ENCODE measurements around the gene CABP5.

- TF ChIP-seq, protein P1, sequence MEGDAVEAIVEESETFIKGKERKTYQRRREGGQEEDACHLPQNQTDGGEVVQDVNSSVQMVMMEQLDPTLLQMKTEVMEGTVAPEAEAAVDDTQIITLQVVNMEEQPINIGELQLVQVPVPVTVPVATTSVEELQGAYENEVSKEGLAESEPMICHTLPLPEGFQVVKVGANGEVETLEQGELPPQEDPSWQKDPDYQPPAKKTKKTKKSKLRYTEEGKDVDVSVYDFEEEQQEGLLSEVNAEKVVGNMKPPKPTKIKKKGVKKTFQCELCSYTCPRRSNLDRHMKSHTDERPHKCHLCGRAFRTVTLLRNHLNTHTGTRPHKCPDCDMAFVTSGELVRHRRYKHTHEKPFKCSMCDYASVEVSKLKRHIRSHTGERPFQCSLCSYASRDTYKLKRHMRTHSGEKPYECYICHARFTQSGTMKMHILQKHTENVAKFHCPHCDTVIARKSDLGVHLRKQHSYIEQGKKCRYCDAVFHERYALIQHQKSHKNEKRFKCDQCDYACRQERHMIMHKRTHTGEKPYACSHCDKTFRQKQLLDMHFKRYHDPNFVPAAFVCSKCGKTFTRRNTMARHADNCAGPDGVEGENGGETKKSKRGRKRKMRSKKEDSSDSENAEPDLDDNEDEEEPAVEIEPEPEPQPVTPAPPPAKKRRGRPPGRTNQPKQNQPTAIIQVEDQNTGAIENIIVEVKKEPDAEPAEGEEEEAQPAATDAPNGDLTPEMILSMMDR (IDR thresholded peaks at IDR 0.05; ENCODE audit: low read depth, low read length): no peak
- no peak for TF ChIP-seq POLR2A (IDR thresholded peaks at IDR 0.05; ENCODE audit: extremely low read depth, insufficient read length)
Measured at GRCh38 chr19:48010932-48011758, 32.7 kb downstream of the CABP5 start.
